Kidney (tissue), 14 donors: ENCODE results near the gene DUS3L. TPM values are rescaled to one million over a fixed set of nuclear protein-coding genes. Genes with fewer than 3 reads are reported as not detected.
"Not testable (repeated sequence)": the region's sequence is repeated elsewhere in the genome, so short reads cannot be mapped to it uniquely, and the experiment has no call there.

Experiments
- DNase-seq, 5 donors: peaks; one replicate each; pipeline ENCODE4 v3.0.0-alpha.2; 2013 to 2020
- FAIRE-seq: peaks from 2 replicates; lab custom pipeline; 2012; peaks lifted over from hg19 to GRCh38; lab: Jason Lieb, UNC
- H3K27ac ChIP-seq, 2 donors: one replicate each; pipeline ENCODE4 v1.7.0; 2013; ENCODE audit warnings: low read depth in 2 of 2, low read length in 2 of 2, inconsistent platforms in 1 of 2
- H3K27me3 ChIP-seq: one replicate; pipeline ENCODE4 v1.7.1; 2013; ENCODE audit warnings: low read length, inconsistent platforms; ENCODE audit not compliant: control insufficient read depth, insufficient read depth
- H3K36me3 ChIP-seq, 3 donors: one replicate each; pipeline versions ENCODE4 v1.7.0 to v1.7.1; 2013; ENCODE audit warnings: low read length in 3 of 3, control low read depth in 1 of 3, inconsistent platforms in 1 of 3; ENCODE audit not compliant: insufficient read depth in 3 of 3, control insufficient read depth in 2 of 3
- H3K4me1 ChIP-seq, 3 donors: one replicate each; pipeline versions ENCODE4 v1.7.0 to v1.7.1; 2013; ENCODE audit warnings: low read length in 3 of 3, inconsistent platforms in 1 of 3, low read depth in 1 of 3; ENCODE audit not compliant: control insufficient read depth in 2 of 3, insufficient read depth in 2 of 3
- H3K4me3 ChIP-seq, 3 donors: one replicate each; pipeline versions ENCODE4 v1.7.0 to v1.8.1; 2013; ENCODE audit warnings: low read length in 3 of 3, control low read depth in 1 of 3, inconsistent platforms in 1 of 3
- H3K9ac ChIP-seq, 3 donors: one replicate each; pipeline versions ENCODE4 v1.7.0 to v1.7.1; 2013; ENCODE audit warnings: low read length in 3 of 3, control low read depth in 1 of 3, inconsistent platforms in 1 of 3
- H3K9me3 ChIP-seq, 3 donors: one replicate each; pipeline versions ENCODE4 v1.7.0 to v1.7.1; 2013; ENCODE audit warnings: low read length in 3 of 3, control low read depth in 1 of 3, inconsistent platforms in 1 of 3; ENCODE audit not compliant: control insufficient read depth in 2 of 3, insufficient read depth in 1 of 3
- intact Hi-C: fragments of 100-400 bp; cut with DNase I; formaldehyde crosslinking; loops from one replicate; pipeline ENCODE4 v1.11.1; 2022
- polyA plus RNA-seq: library from polyadenylated mRNA; stranded (reverse); fragments of 350-450 nt; fragmentation: Illumina TruSeq; extraction: RNeasy Lipid Tissue Mini Kit (QIAGEN cat#74804); gene quantifications from one replicate; pipeline ENCODE4 v1.2.3, GENCODE V29; 2014; ENCODE audit warnings: low read depth, low replicate concordance; ENCODE audit not compliant: insufficient read depth
- total RNA-seq: library from RNA; stranded (reverse); fragmentation: NEBNext Ultra II Directional; extraction: Animal tissue kit (Norgen Biotek cat#: 25700); gene quantifications from one replicate; pipeline ENCODE4 v1.2.1, GENCODE V29; 2021
- TF ChIP-seq, protein P1 (sequence below): IDR thresholded peaks from 3 replicates; pipeline ENCODE4 v1.5.1; 2012; ENCODE audit warnings: mild to moderate bottlenecking, moderate library complexity, borderline replicate concordance; ENCODE audit not compliant: insufficient read depth; ENCODE audit errors: extremely low read depth
- donor health status: control.
- donor health status: control.
- donor health status: control.
- donor health status: control.
- donor health status: control.
- donor health status: DM: yes; HTN: yes; CAD: no.
- donor health status: Normal renal cell carcinoma (clear cell type).

Gene DUS3L
- total and polyA plus RNA-seq, 2 donors from 2014 or later = 18.1 to 37.6 TPM

DNA sequence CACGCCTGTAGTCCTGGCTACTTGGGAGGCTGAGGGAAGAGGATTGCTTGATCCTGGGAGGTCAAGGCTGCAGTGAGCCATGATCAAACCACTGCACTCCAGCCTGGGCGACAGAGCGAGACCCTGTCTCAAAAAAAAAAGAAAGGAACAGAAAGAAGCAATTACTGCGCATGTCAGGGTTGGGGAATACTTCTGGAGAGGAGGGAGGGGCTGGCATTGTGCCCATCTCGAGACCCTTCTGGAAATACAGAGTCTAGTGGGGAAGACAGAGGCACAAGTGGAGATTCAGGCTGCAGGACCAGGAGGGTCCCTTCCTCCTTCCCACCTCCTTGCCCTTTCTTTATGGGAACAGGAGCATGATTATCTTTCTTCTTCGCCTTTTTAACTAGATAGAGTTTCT, 37.2 kb downstream of the DUS3L start:
- Histone ChIP-seq H3K4me1 (no peaks in the 10 kb centered on the region), H3K36me3 (no peaks in the 10 kb centered on the region), H3K27ac (no peak overlapping the region), H3K27me3 (no peaks in the 10 kb centered on the region), H3K9ac (no peak overlapping the region), H3K4me3 (no peak overlapping the region), H3K9me3 (no peaks in the 10 kb centered on the region)
- no peak for DNase-seq
- intact Hi-C loops = no loop called here
- TF ChIP-seq, protein P1, sequence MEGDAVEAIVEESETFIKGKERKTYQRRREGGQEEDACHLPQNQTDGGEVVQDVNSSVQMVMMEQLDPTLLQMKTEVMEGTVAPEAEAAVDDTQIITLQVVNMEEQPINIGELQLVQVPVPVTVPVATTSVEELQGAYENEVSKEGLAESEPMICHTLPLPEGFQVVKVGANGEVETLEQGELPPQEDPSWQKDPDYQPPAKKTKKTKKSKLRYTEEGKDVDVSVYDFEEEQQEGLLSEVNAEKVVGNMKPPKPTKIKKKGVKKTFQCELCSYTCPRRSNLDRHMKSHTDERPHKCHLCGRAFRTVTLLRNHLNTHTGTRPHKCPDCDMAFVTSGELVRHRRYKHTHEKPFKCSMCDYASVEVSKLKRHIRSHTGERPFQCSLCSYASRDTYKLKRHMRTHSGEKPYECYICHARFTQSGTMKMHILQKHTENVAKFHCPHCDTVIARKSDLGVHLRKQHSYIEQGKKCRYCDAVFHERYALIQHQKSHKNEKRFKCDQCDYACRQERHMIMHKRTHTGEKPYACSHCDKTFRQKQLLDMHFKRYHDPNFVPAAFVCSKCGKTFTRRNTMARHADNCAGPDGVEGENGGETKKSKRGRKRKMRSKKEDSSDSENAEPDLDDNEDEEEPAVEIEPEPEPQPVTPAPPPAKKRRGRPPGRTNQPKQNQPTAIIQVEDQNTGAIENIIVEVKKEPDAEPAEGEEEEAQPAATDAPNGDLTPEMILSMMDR = no peak
- no peak for FAIRE-seq

DNA sequence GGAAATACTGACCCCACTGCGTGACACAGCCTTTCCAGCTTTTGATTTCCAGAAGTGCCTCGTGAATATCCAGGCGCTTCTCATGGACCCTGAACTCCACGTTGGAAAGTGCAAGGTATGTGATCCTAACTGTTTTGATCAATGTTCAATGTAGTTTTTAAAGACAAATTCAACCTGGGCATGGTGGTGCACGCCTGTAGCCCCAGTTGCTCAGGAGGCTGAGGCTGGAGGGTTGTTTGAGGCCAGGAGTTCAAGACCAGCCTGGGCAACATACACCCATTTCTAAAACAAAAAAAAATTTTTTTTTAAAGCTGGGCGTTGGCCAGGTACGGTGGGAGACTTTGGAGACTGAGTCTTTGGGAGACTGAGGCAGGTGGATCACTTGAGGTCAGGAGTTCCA, 39.3 kb downstream of the DUS3L start:
- Histone ChIP-seq H3K27ac (no peak overlapping the region), H3K4me1 (no peaks in the 10 kb centered on the region), H3K9me3 (no peaks in the 10 kb centered on the region), H3K4me3 (no peak overlapping the region), H3K36me3 (no peaks in the 10 kb centered on the region), H3K9ac (no peak overlapping the region), H3K27me3 (no peaks in the 10 kb centered on the region)
- FAIRE-seq (no peak), DNase-seq (no peak)
- TF ChIP-seq, protein P1 = no peak
- intact Hi-C loops = no loop called here

DNA sequence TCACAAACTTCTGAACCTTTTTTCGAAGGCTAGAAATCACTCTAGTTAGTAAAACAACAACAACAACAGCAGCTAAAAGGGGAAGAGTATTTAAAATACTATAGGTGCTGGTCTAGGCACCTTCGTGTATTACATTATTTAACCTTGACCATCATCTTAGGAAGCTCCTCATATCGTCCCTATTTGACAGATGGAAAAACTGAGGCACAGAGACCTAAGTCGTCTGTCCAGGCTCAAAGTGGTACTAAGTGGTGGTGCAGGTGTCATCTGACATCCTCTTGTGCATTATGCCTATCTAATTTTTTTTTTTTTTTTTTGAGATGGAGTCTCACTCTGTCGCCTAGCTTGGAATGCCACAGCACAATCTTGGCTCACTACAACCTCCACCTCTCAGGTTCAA, 41.5 kb downstream of the DUS3L start:
- Histone ChIP-seq H3K27ac (no peak overlapping the region), H3K4me1 (no peaks in the 10 kb centered on the region), H3K36me3 (no peaks in the 10 kb centered on the region), H3K4me3 (no peak overlapping the region), H3K9me3 (no peaks in the 10 kb centered on the region), H3K27me3 (no peaks in the 10 kb centered on the region), H3K9ac (no peak overlapping the region)
- TF ChIP-seq, protein P1 = no peak
- DNase-seq (no peak), FAIRE-seq (no peak)
- intact Hi-C loops = no loop called here

GRCh38 chr19:5748920-5749319, 42.0 kb downstream of the DUS3L start:
- H3K27ac ChIP-seq, H3K9me3 ChIP-seq, DNase-seq, intact Hi-C loops, H3K9ac ChIP-seq, FAIRE-seq, H3K4me1 ChIP-seq, H3K4me3 ChIP-seq, H3K27me3 ChIP-seq, H3K36me3 ChIP-seq: not testable (repeated sequence)

GRCh38 chr19:5744999-5745398, 46.0 kb downstream of the DUS3L start:
- H3K27ac ChIP-seq, DNase-seq, H3K4me1 ChIP-seq, FAIRE-seq, H3K9ac ChIP-seq, H3K4me3 ChIP-seq, H3K36me3 ChIP-seq, H3K27me3 ChIP-seq, H3K9me3 ChIP-seq, intact Hi-C loops: not testable (repeated sequence)
